ENCODE results near the gene DES.

DNA sequence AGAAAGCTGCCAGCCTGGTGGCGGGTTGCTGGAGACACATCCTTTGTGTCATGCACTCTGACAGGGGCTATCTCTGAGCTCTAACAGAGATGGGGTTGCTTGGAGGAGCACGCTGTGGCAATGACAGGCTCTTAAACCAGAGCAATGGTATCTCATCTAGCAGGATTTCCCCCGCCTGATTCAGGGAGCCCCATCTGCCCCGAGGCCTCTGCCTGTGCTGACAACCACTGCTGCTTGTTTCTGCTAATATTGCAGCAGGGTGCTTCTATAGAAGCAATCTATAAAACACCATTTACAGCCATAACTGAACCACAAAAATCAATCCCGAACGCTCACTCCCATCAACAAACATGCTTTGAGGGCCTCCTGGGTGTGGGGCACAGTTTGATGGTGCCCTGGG lies 17.6 kb upstream of the DES start:
- TF ChIP-seq EZH2 (IDR thresholded peaks at IDR 0.05), result no peak
- TF ChIP-seq POLR2AphosphoS5 (IDR thresholded peaks at IDR 0.05; ENCODE audit: low read depth, low read length), result no peak
- TF ChIP-seq POLR2A (IDR thresholded peaks at IDR 0.05; ENCODE audit: borderline replicate concordance, extremely low read depth, insufficient read depth, insufficient read length), result no peak
- TF ChIP-seq ELF1 (IDR thresholded peaks at IDR 0.05; ENCODE audit: borderline replicate concordance, low read depth), result no peak
- TF ChIP-seq, protein P1, sequence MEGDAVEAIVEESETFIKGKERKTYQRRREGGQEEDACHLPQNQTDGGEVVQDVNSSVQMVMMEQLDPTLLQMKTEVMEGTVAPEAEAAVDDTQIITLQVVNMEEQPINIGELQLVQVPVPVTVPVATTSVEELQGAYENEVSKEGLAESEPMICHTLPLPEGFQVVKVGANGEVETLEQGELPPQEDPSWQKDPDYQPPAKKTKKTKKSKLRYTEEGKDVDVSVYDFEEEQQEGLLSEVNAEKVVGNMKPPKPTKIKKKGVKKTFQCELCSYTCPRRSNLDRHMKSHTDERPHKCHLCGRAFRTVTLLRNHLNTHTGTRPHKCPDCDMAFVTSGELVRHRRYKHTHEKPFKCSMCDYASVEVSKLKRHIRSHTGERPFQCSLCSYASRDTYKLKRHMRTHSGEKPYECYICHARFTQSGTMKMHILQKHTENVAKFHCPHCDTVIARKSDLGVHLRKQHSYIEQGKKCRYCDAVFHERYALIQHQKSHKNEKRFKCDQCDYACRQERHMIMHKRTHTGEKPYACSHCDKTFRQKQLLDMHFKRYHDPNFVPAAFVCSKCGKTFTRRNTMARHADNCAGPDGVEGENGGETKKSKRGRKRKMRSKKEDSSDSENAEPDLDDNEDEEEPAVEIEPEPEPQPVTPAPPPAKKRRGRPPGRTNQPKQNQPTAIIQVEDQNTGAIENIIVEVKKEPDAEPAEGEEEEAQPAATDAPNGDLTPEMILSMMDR (IDR thresholded peaks at IDR 0.05 in 2 of 3, conservative IDR thresholded peaks at IDR 0.05 in 1 of 3; ENCODE audit: borderline replicate concordance in 1 of 3, insufficient read depth in 1 of 3, low read depth in 2 of 3, low read length in 2 of 3), result no peak
- no peak for TF ChIP-seq CEBPB (IDR thresholded peaks at IDR 0.05; ENCODE audit: low read depth)
- TF ChIP-seq, protein P2, sequence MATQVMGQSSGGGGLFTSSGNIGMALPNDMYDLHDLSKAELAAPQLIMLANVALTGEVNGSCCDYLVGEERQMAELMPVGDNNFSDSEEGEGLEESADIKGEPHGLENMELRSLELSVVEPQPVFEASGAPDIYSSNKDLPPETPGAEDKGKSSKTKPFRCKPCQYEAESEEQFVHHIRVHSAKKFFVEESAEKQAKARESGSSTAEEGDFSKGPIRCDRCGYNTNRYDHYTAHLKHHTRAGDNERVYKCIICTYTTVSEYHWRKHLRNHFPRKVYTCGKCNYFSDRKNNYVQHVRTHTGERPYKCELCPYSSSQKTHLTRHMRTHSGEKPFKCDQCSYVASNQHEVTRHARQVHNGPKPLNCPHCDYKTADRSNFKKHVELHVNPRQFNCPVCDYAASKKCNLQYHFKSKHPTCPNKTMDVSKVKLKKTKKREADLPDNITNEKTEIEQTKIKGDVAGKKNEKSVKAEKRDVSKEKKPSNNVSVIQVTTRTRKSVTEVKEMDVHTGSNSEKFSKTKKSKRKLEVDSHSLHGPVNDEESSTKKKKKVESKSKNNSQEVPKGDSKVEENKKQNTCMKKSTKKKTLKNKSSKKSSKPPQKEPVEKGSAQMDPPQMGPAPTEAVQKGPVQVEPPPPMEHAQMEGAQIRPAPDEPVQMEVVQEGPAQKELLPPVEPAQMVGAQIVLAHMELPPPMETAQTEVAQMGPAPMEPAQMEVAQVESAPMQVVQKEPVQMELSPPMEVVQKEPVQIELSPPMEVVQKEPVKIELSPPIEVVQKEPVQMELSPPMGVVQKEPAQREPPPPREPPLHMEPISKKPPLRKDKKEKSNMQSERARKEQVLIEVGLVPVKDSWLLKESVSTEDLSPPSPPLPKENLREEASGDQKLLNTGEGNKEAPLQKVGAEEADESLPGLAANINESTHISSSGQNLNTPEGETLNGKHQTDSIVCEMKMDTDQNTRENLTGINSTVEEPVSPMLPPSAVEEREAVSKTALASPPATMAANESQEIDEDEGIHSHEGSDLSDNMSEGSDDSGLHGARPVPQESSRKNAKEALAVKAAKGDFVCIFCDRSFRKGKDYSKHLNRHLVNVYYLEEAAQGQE (IDR thresholded peaks at IDR 0.05; ENCODE audit: low read depth), result no peak
- TF ChIP-seq RAD21 (IDR thresholded peaks at IDR 0.05; ENCODE audit: low read depth), result no peak
- no peak for TF ChIP-seq JUND (IDR thresholded peaks at IDR 0.05)
- no peak for TF ChIP-seq EGR1 (IDR thresholded peaks at IDR 0.05; ENCODE audit: low read depth)
- no peak for TF ChIP-seq SIN3A (IDR thresholded peaks at IDR 0.05; ENCODE audit: low read depth)
- TF ChIP-seq ZNF274 (IDR thresholded peaks at IDR 0.05; ENCODE audit: low read depth, low read length), result no peak

Measured in HCT116 (cell line).